Right renal pelvis (tissue), 4 donors: ENCODE measurements around the gene DNA2. TPM values are rescaled to one million over a fixed set of nuclear protein-coding genes. Genes with fewer than 3 reads are reported as not detected.

Experiments
- DNase-seq, 4 donors: peaks; one replicate each; pipeline ENCODE4 v3.0.0-alpha.2; 2013; ENCODE audit warnings: low read depth in 4 of 4, low spot score in 3 of 4, missing footprints in 1 of 4
- polyA plus RNA-seq, 4 donors: library from polyadenylated mRNA; unstranded; fragments of 120-200 nt; gene quantifications; one replicate each; pipeline ENCODE4 v1.2.1, GENCODE V29; 2013; ENCODE audit not compliant: insufficient read length in 4 of 4

The DNA2 gene
- polyA plus RNA-seq, 4 donors: 11.3 to 12.7 (median 12.5) TPM

DNA sequence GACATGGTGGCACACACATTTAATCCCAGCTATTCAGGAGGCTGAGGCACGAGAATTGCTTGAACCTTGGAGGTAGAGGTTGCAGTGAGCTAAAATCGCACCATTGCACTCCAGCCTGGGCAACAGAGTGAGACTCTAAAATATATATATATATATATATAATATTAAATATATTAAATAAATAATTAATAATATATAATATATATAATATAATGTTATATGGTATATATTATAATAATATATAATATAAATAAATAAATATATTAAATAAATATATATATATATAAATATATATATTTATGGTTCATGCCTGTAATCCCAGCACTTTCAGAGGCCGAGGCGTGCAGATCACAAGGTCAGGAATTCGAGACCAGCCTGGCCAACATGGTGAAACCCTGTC lies 105.2 kb downstream of the DNA2 start:
- no peak for DNase-seq

DNA sequence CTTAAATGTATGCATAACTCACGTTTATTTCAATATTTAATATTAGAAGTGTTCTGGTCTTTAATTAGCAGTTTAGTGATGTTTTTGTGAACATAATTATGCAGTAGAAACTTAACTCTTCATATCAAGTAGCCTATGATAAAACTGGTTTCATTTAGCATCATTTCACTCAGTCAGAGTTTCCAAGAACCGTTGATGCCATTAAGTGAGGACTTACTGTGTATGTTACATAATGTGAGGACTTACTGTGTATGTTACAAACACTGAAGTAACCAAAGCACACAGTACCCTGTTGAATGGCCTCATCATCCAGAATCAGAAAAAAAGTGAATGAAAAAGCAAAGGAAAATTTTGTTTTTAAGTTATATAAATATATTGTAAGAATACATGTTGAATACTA lies 106.2 kb downstream of the DNA2 start:
- DNase-seq: no peak

DNA sequence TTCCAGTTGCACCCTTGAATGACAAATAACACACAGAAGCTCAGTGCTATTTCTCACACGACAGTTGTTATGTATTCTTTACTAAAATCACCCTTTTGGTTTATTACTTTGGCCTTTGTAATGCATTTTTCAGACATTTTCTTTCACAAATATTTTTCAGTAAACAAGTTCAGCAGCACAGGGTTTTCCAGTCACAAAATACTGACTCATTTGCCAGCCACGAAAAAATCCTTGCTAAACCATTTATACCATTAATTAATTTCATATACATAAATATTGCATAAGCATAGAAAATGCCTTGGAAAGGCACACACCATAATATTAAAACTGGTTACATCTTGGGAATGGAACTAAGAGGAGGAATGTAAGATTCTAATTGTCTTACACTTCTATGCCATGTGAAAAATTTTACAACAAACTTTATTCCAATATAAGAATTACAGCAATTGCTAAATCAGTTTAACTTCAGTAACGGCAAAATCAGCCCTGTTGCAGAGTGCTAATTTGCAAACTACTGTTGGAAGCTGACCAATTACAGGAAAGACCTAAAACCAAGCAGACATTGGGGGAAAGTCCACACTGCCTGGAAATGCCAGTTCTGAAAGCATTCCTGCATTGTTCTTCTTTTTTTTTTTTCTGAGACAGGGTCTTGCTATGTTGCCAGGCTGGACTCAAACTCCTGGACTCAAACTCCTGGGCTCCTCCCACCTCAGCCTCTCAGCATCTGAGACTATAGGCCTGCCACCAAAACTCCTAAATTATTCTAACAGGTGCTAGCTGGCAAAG lies 107.5 kb downstream of the DNA2 start:
- no peak for DNase-seq

Other genes starting within 250 kb of the DNA2 start
- 1 to 10 TPM in 3 of 4 donors, under 1 TPM in 1; 0.99 to 1.5 (median 1.4) TPM for gene ATOH7, start 239.9 kb downstream of the DNA2 start, polyA plus RNA-seq
- gene HNRNPH3, start 139.9 kb downstream of the DNA2 start, polyA plus RNA-seq: 100 to 1,000 TPM; 316 to 391 (median 367) TPM
- 10 to 100 TPM; 61.0 to 100.0 (median 86.7) TPM for gene PBLD, start 139.0 kb downstream of the DNA2 start, polyA plus RNA-seq
- 10 to 100 TPM; 23.0 to 35.4 (median 26.9) TPM for gene RUFY2, start 64.7 kb downstream of the DNA2 start, polyA plus RNA-seq
- 10 to 100 TPM; 15.5 to 21.2 (median 17.5) TPM for gene SLC25A16, start 55.5 kb upstream of the DNA2 start, polyA plus RNA-seq
- gene TET1, start 88.4 kb upstream of the DNA2 start, polyA plus RNA-seq: 10 to 100 TPM in 2 of 4 donors, 1 to 10 TPM in 2; 9.6 to 11.5 (median 10.2) TPM
- gene CCAR1, start 249.3 kb upstream of the DNA2 start, polyA plus RNA-seq: 100 to 1,000 TPM; 135 to 194 (median 170) TPM